ENCODE results near the gene SMAP1.
"Not testable (repeated sequence)": the region's sequence is repeated elsewhere in the genome, so short reads cannot be mapped to it uniquely, and the experiment has no call there.

Gene SMAP1

GRCh38 chr6:70742462-70742861, 74.8 kb downstream of the SMAP1 start:
- not testable (repeated sequence) for DNase-seq (ENCODE audit: low spot score)

GRCh38 chr6:70753870-70754380, 86.2 kb downstream of the SMAP1 start:
- DNase-seq (ENCODE audit: low spot score): no peak

GRCh38 chr6:70758883-70759282, 91.2 kb downstream of the SMAP1 start:
- no peak for DNase-seq (ENCODE audit: low spot score)

GRCh38 chr6:70763754-70764510, 96.2 kb downstream of the SMAP1 start:
- no peak for DNase-seq (ENCODE audit: low spot score)

GRCh38 chr6:70764706-70765105, 97.0 kb downstream of the SMAP1 start:
- no peak for DNase-seq (ENCODE audit: low spot score)

GRCh38 chr6:70771351-70771750, 103.7 kb downstream of the SMAP1 start:
- DNase-seq (ENCODE audit: low spot score): not testable (repeated sequence)

- no peak for DNase-seq (ENCODE audit: low spot score)
Measured at GRCh38 chr6:70779934-70780333, 112.3 kb downstream of the SMAP1 start.

- no peak for DNase-seq (ENCODE audit: low spot score)
Measured at GRCh38 chr6:70790483-70791224, 123.0 kb downstream of the SMAP1 start.

GRCh38 chr6:70797625-70798024, 129.9 kb downstream of the SMAP1 start:
- no peak for DNase-seq (ENCODE audit: low spot score)

GRCh38 chr6:70806086-70806485, 138.4 kb downstream of the SMAP1 start:
- no peak for DNase-seq (ENCODE audit: low spot score)

GRCh38 chr6:70811788-70812187, 144.1 kb downstream of the SMAP1 start:
- DNase-seq (ENCODE audit: low spot score): no peak

GRCh38 chr6:70813885-70814284, 146.2 kb downstream of the SMAP1 start:
- no peak for DNase-seq (ENCODE audit: low spot score)

GRCh38 chr6:70819646-70820045, 152.0 kb downstream of the SMAP1 start:
- no peak for DNase-seq (ENCODE audit: low spot score)

- DNase-seq (ENCODE audit: low spot score): no peak
Measured at GRCh38 chr6:70820778-70821177, 153.1 kb downstream of the SMAP1 start.

- DNase-seq (ENCODE audit: low spot score): no peak
Measured at GRCh38 chr6:70821751-70822150, 154.1 kb downstream of the SMAP1 start.

- DNase-seq (ENCODE audit: low spot score): no peak
Measured at GRCh38 chr6:70823651-70824050, 156.0 kb downstream of the SMAP1 start.

GRCh38 chr6:70831427-70831826, 163.7 kb downstream of the SMAP1 start:
- DNase-seq (ENCODE audit: low spot score): no peak

GRCh38 chr6:70834520-70834919, 166.8 kb downstream of the SMAP1 start:
- no peak for DNase-seq (ENCODE audit: low spot score)

- DNase-seq (ENCODE audit: low spot score): no peak
Measured at GRCh38 chr6:70838907-70839285, 171.2 kb downstream of the SMAP1 start.

- no peak for DNase-seq (ENCODE audit: low spot score)
Measured at GRCh38 chr6:70839286-70840266, 171.9 kb downstream of the SMAP1 start.

GRCh38 chr6:70841112-70841511, 173.4 kb downstream of the SMAP1 start:
- DNase-seq (ENCODE audit: low spot score): no peak

GRCh38 chr6:70842541-70842940, 174.9 kb downstream of the SMAP1 start:
- DNase-seq (ENCODE audit: low spot score): no peak

All from hematopoietic multipotent progenitor cell treated with erythropoietin and hydrocortisone succinate and interleukin-3 and kit ligand, for 17 days (in vitro differentiated cells).